ENCODE data around the gene IL20RA.
A peak's percentile ranks its signal among the peaks of the same experiment; 100 is the strongest.

Gene IL20RA

DNA sequence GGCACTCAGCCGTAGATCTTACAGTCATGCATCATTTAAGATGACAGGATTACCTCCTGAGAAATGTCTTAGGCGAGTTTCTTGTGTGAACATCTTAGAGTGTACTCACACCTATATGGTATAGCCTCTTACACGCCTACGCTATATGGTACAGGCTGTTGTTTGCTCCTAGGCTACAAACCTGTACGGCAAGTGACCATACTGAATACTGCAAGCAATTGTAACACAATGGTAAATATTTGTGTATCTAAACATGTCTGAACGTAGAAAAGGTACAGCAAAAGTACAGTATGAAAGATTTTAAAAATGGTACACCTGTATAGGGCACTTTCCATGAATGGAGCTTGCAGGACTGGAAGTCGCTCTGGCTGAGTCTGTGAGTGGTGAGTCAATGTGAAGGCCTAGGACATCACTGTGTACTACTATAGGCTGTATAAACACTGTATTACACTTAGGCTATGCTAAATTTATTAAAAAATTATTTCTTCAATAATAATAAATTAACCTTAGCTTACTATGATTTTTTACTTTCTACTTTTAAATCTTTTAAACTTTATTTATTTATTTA, 541 bp upstream of the IL20RA start:
- DNase-seq (ENCODE audit: low spot score), result no peak

DNA sequence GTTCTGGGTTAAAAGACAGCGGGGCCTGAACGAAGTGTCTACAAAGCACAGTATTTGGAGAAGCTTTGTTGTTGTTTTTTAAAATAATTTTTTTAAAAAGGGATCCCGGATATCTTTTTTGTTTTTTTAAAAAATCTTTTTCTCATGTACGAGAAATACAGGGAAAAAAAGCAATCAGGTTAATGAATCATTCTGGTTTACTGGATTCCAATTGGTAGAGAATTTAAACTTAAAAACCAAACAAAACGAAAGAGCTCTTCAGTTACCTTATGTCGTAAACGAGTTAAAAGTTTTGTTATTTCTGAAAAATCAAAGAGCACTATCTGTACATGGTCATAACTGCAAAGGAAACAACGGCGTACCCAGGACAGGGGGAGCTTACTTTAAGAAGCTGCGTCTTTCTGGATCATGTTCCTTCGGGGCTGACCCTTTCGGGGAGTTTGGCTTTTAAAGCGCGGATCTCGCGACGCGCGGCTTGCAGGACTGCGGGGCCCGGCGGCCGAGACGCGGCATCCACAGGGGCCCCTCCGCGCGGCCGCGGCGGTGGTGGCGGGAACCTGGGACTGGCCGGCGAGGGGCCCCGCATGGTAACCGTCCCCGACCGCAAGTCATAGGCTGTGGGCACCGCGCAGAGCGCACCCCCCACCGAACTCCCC, 927 bp downstream of the IL20RA start:
- DNase-seq (ENCODE audit: low spot score), result peak; percentile 10

DNA sequence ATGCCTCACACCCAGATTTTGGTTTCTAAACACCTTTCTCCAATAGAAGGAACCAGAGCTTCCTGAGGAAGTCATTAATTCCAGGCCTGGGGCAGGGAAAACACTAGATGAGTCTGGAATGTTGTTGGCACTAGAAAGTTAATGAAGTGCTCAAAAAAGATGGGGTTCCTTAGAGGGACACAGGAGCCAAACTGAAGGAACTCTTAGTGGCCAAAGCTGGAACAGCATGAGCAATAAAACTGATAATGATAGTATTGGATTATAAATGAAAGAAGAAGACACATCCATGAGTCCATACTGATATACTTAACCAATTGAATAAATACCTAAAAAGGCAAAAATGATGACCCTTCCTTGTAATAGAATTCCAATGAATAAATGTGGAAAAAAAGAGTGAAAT, 4.4 kb downstream of the IL20RA start:
- no peak for DNase-seq (ENCODE audit: low spot score)

DNA sequence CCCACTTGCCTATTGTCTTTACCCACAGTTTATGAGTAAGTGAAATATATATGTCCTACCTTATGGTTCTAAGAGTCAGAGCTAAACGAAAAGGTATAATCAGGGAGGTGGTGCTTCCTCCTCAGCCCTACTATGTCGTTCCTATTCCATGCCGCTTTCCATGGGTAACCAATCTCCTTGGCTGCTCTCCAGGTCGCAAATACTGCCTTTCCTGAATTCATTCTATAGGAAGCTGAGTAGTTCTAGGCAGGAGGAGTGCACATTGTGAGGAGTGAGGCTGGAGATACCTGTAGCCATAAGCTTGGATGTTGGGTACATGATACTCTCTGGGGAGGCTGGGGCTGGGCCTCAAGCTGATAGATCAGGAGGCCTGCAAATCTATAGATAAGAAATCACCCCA, 5.8 kb downstream of the IL20RA start:
- DNase-seq (ENCODE audit: low spot score), result no peak

DNA sequence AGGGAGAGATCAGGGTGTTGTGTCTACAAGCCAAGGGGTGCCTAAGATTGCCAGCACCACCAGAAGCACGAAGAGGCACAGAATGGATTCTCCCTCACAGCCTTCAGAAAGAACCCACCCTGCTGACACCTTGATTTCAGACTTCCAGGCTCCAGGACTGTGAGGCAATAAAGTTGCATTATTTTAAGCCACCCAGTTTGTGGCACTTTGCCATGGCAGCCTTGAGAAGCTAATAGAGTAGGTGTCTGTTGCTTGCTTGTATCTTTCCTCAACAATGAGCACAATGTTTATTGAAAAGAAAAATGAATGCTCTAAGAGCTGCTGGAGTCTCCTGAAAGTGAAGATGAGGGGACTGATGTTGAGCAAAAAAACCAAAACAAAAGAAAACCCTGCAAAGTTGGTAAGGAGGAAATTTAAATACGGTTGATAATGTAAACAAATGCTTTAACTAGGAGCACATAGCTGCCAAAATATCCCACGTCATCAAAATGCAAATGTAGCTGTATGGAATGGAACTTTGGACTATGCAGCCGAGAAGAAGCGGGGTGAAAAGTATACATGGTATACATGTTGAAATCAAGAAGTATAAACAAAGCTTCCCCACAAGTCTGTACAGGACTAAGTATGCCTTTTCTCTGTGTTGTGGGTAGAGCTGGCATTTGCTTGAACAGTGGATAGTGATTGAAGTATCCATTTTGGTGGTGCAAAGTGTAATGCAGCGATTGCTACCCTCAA, 8.0 kb downstream of the IL20RA start:
- no peak for DNase-seq (ENCODE audit: low spot score)

DNA sequence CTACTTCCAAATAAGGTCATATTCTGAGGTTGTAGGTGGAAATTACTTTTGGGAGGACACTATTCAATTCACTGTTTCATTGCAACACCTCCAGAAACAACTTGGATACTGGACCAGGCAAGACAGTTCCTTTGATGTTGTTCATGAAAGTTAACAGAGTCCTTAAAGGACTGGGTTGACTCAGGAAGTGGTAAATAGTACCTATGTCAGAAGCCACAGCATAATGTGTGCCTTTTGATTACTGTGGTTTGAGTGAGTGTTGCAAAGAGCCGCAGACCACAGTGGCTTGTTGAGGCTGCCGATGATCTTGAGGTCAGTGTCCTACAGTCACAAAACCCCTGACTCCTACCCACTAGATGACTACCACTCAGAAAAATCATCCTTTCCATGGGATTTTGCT, 10.9 kb downstream of the IL20RA start:
- no peak for DNase-seq (ENCODE audit: low spot score)

DNA sequence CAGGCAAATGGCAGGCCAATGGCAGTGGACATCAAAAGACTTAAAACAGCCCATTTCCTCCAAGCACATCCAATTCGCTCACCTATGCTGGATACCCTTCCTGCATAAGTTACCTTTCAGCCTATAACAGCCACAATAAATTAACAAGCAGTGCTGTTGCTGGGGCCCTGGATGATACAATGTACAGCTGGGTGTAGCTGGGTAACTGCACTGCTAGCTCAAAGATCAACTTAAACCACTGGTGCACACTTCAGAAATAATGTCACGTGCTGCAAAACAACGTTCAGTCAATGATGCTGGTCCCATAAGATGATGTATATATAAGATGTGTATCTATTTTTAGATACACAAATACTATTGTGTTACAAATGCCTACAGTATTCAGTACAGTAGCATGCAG, 13.6 kb downstream of the IL20RA start:
- no peak for DNase-seq (ENCODE audit: low spot score)

DNA sequence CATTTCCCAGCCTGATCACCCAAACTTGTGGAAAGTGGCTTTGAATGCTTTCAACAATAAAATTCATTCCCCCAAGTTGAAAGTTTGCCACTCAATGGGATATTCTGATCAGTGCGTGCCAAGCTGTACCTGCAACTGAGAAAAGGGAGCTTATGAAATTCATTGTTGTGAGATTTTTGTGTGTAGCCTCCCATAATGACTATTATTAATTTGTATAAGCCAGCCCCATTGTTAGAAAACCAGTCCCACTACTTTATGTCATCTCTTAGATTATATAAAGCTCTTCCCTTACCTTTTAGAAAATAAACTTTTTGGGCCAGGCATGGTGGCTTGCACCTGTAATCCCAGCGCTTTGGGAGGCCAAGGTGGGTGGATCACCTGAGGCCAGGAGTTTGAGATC, 15.9 kb downstream of the IL20RA start:
- no peak for DNase-seq (ENCODE audit: low spot score)

DNA sequence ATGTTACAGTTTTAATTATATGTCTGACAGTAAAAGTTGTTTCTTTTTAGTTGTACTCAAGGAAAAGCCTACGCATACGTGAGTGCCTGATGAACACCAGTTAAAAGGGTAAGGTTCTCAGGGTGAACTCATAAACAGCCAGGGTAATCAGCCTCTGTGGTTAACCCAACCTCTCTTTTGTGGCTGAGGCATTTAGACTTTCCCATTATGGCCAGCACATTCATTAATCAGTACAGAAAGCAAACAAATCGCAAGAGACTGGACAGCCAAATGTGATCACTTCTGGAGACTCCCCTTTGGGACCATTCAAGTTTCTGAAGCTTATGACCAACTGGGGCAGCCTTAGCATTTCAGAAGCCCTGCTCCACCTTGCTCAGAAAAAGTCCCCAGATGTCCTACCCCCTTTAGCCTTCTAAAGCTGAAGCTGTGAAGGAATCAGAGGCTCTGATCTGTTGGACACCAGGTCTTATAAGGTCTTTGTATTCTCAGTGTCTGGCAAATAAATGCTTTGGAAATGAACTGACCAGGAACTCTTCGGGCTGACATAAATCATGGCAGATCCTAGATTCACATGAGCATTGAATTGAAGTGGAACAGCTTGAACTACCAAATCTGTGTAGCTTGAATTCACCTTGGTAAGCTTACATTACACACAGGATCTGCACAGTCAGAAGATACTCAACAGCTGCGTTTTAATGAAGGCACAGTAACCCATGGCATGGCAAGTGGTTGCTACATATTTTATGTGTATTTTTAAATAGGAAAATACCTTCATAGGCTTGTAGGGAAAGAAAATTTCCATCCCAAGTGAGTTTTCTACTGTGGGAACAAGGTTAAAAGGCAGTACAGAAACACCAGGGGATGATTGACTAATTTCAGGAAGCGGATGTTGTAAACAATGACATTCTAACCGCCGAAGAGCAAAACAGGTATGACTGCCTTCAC, 18.7 kb downstream of the IL20RA start:
- no peak for DNase-seq (ENCODE audit: low spot score)

DNA sequence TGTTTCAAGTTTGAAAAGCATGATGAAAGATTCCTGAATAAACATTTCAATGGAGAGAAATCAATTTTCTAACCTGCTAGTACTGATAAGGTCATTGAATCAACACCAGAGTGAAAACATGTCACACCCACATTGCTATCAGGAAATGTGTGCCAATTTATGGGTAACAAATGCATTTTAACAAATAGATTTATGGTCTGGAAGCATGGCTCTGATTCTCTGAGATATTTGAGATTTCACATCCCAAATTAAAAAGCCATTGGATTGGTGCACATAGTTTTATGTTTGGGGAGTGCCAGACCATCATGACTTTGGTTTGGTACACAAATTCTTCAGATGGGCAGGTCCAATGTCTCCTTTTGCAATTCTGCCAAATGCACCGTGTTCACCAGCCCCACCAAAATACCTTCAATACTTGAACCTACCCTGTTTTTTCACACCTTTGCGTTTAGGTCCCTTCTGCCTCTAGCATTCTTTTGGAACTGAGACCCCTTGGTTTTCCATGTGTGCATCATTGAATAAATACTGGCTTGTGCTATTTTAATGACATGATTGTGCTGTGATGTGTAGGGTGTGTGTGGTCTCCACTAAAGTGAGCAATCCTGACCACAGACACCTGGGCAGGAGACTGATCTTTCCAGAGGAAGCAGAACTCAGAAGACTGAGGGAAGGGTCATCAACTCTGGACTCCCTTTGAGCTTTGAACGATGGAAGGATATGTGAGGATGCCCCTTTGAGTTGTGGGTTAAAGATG, 20.4 kb downstream of the IL20RA start:
- DNase-seq (ENCODE audit: low spot score), result no peak

DNA sequence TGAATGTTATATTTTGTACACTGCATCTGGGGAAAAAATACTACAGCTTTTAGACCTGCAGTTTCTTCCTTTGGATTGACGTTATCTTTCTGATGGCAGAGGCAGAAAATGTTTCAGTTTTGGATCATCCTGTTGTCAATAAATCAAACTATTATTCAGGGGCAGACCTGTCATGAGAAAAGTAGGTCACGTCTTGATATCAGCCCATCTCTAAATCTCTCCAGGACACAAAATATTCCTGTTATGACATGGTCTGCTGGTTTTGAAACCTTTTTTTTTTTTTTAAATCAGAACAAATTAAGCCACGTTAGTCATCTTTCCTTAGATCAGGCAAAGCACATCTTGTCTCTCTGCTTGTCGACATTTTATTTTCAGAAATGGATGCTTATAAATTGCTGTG, 24.0 kb downstream of the IL20RA start:
- no peak for DNase-seq (ENCODE audit: low spot score)

DNA sequence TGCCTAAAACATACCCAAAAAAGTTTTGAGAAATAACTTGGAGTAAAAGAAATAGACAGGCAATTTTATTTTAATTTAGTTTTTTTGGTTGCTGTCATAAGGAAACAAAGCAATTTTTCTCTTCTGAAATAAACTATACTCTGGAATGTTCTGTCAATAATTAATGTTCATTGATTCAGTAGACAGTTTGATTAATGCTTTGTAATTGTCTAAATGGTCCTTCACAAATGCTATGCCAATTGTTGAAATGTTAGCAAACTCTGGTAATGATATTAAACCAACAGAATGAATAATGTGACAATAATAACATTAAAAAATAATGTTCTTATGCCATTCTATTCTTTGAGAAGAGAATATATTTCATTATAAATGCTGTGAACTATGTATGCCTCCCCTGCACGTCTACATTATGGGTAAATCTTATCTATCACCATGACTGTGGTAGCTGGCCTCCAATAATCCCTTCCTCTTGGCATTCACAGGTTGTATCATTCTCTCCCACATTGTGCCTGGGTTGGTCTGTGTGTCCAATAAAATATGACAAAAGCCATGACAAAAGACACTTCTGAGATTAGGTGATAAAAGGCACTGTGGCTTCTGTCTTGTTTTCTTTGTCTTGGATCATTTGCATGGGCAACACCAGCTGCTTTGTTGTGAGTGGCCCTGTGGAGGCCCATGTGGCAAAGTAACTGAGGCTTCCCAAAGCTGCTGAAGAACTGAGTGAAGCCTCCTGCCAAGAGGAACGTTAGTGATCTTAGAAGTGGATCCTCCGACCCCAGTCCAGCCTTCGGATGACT, 25.1 kb downstream of the IL20RA start:
- DNase-seq (ENCODE audit: low spot score), result no peak

DNA sequence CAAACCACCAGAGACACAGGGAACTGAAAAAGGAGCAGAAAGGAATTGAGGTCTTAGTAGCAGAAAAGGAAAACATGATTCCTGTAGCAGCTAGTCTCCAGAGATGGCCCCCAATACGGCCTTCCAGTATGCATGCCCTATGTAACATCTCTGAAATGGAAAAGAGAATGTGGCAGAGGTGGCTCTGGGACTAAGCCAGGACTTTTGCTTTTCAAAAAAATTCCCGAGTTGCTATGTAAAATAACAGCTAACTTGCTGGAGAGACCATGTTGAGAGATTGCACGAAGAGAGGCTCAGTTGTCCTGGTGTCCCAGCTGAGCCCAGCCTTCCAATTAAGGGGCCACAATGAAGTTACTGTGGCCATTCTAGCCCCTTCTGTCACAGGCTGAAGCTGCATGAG, 27.7 kb downstream of the IL20RA start:
- no peak for DNase-seq (ENCODE audit: low spot score)

DNA sequence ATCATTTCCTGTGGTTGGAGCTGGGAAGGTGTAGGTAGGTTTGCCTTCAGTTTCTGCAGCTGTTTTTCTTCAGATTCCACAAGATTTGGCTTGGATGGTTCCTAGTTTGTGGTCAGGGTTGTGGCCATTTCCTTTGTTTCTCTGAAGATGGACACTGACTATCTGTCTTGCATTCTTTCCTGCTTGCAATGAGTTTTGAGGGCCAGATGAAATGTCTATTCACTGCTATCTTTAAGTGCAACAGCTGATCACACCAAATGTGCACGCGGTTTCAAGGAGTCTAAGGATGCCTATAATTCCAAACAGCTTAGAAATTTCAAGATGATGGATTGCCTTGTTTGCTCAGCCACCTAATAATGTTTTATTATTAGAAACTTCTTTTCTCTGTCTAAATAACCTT, 28.4 kb downstream of the IL20RA start:
- no peak for DNase-seq (ENCODE audit: low spot score)

DNA sequence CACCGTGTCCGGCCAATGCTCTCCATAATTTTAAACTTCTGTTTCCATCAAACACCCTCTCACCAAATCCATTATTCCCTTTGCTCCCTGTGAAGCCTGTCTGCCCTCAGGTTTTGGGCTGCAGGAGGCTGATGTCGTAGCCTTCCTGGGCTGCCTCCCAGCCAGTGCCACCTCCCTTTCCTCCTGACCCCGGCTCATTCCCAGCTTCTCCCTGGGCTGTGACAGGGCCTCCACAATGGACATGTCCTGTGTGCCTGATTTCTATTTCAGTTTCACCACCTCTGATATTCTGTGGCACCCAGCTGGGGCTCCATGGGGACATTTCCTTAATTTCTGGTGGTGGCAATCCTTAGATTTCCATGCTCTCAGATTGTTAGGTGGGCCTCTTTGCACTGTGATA, 28.8 kb downstream of the IL20RA start:
- DNase-seq (ENCODE audit: low spot score), result no peak

DNA sequence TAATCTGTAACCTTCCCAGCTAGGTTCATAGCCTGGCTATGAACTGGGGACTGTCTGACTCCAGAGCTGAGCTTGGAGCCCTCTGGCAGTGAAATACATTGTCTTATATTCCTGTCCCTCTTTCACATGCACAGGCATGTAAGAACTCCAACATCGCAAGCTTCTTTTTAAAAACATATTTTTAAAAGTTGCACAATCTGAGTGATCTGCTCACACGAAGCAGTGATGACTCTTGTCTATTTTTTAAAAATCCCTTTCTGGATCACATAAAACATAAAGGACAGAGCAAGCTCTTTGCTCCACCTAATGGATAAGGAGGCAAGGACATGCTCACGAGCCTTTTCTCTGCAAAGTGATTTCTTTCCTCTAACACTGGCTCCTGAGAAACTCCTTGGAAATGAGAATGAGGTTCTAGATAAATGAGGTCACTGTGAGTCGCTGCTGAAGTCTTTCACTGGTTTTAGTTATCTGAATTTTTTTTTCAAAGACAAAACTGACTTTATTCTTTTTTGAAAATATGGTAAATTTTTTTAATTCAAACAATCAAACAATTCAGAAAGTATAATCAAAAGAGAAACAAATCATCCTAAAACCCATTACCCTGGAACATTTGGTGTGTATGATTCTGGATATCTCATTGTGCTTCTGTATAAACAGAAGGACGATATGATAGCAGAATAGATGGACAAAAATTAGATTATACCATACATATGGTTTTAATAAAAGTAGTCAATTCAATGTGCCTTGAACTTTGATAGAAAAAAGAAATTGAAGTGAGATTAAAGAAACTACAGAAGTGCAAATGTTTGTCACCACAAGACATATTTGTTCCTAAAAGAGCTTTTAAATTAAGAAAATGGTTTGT, 30.8 kb downstream of the IL20RA start:
- DNase-seq (ENCODE audit: low spot score), result no peak

DNA sequence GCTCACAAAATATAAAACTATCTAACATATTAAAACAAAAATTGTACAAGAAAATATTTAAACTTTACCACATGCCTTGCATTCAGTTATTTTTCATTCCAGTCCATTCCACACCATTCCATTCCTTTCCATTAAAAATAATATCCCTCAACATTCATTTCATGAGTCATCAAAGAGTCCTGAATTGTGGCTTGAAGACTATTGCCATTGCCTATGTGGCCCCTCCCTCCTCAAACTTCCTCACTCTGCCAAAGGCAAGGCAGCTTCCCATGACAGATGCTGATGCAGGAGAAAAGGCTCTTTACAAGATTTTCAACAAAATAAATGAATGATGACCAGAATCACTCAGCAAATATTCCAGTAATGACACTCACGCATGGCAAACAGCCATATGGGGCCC, 31.7 kb downstream of the IL20RA start:
- no peak for DNase-seq (ENCODE audit: low spot score)

DNA sequence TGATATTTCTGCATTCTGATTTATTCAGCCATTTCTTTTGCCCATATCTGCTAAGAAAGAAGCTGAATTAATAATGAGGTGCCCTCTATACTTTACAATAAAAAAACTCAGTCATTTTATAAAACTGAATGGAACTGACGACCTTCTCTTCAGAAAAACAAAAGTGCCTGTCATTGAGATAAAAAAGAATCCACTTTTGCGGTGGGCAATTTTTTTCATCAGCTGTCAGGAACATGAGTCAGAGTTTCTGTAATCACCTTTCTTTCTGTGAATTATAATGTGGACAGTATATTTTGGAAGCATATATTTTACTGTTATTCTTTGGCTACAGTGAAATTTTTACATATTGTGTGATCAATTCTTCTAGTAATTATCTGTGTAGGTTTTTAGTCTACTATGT, 33.4 kb downstream of the IL20RA start:
- DNase-seq (ENCODE audit: low spot score), result no peak

DNA sequence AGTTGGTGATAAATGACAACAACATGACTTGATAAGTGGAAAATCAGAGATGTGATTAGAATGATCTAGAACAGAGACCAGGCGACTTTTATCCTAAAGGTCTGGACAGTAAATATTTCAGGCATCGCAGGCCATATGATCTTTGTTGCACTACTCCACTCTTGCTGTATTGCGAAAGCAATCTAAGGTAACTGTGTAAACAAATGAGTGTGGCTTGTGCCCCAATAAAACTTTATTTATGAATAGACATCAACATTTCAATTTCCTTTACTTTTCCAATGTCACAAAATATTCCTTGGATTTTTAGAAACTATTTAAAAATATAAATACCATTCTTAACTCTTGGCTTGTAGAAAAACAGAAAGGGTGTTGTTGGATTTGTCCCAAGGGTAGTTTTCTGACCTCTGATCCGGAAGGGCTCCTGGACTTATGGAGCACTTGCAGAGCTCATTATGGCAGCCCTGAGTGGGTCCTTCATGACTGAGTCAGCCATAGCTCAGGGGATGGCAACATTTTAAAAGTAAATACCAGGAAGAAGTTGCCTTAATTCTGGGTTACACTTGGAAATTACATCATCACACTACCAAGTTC, 34.5 kb downstream of the IL20RA start:
- DNase-seq (ENCODE audit: low spot score), result no peak

DNA sequence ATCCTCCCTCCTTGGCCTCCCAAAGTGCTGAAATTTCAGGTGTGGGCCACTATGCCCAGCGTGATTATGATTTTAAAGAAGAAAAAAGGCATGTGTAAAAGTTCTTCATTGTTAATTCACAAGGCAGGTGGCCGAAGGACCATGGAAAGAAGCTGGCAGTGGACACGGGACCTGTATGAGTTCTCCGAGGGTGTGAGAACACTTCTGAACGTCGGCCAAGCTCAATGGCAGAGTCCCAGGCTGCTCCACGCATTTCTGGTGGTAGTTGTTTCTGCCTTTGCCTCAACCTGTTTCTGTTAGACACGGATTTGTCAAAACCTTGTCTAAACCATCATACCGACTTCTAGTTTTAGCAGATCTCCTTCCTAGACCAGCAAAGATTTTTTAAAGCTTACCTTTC, 36.6 kb downstream of the IL20RA start:
- DNase-seq (ENCODE audit: low spot score), result no peak
